Medulla oblongata (tissue), 1 donor: Measurements from ENCODE around the gene FGFR4.

Experiments
- DNase-seq: peaks from one replicate; pipeline ENCODE4 v3.0.0-alpha.2; 2015; ENCODE audit errors: extremely low spot score

FGFR4 gene

DNA sequence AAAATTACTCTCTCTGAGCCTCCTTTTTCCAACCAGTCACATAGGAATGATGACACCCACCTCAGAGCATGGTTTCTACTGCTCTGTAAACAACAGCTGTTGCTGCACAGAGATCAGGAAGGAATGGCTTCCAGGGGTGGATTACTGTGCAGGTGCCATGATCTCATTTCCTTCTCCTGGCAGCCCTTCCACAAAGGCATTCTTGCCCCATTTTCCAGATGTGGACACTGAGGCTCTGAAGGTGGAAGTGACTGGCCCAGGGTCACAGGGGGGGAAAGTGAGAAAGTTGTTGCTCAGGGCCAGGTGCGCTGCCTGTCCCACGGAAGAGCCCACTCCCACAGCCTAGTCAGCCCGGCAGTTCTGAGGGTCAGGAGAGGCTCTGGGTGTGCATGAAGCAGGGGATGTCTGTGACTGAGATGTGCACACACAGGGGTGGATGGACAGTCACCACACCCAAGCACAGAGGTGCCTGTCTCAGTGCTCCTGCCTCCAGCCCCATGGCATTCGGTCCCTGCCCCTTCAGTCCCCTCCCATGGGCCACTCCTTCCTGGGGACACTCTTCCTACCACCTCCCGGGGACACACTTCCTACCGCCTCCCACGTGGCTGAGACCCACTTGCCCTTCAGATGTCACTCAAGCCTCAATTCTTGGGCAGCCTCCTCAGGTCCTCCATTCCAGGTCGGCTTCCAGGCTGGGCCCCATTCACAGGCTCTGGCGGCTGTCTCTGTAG is 17.0 kb downstream of the FGFR4 start:
- no peak for DNase-seq

DNA sequence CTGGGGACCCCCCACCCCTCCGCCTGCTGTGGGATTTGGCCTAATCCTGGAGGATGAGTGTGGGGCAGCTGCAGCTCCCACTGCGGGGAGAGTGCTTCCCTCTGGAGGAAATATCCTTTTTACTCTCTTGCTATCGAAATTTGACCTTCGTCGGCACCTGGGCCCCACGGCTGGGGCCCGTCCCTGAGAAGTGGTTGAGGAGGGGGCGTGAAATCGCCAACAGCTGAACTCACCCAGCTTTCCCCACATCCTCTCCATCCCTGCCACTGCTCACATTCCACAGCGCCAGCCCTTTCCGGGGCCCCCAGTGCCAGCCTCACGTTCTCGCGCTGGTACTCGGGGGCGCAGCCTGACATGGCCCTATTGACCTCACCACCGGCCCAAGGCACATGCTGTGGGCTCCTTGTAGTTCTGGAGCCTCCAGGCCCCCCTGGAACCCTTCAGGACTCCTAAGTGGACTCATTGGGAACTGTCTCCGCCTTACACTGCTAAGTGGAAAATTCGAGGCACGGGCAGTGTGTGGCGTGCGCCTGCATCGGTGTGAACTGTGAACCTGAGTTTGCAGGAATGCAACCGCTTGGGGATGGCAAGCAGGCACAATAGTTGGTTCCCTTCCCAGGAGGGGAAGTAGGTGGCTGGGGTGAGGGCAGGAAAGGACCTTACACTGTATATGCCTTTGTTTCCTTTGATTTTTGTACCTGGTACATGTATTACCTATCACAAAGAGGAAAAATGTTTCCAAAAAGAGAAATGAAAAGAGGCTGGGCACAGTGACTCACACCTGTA is 19.2 kb downstream of the FGFR4 start:
- no peak for DNase-seq

- DNase-seq, result no peak
These were observed 20.4 kb downstream of the FGFR4 start for GRCh38 chr5:177107159-177107558.

GRCh38 chr5:177109810-177110209 is 23.1 kb downstream of the FGFR4 start:
- DNase-seq, result no peak

DNA sequence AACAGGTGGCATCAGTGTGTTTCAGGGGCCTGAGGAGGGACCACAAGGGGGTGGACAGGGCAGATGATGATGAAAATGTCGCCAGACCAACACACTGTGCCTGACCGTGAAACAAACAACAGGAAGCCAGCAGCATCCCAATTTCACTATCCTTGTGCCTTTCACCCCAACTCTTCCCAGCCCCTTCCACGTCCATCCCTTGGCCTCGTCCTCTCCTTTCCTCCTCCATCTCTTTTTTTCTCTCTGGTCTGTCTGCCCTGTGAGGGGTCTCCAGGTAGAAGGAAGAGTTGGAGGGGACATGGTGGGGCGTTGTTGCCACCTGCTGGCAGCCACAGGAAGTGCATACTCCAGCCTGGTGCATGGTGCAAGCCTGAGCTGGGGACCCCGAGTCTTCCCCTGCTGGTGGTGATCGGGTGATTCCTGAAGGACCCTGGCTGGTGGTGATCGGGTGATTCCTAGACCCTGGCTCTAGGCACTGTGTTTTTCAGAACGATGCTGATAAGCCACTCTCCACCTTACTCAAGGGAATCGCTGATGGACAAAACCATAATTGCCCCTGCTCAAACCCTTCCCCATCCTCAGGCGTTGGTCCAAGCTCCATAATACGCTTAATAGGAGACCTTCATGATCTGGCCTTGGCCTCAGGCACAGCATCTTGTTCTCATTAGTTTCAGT is 25.1 kb downstream of the FGFR4 start:
- DNase-seq, result peak; percentile 41

GRCh38 chr5:177112589-177113220 is 26.0 kb downstream of the FGFR4 start:
- no peak for DNase-seq

DNA sequence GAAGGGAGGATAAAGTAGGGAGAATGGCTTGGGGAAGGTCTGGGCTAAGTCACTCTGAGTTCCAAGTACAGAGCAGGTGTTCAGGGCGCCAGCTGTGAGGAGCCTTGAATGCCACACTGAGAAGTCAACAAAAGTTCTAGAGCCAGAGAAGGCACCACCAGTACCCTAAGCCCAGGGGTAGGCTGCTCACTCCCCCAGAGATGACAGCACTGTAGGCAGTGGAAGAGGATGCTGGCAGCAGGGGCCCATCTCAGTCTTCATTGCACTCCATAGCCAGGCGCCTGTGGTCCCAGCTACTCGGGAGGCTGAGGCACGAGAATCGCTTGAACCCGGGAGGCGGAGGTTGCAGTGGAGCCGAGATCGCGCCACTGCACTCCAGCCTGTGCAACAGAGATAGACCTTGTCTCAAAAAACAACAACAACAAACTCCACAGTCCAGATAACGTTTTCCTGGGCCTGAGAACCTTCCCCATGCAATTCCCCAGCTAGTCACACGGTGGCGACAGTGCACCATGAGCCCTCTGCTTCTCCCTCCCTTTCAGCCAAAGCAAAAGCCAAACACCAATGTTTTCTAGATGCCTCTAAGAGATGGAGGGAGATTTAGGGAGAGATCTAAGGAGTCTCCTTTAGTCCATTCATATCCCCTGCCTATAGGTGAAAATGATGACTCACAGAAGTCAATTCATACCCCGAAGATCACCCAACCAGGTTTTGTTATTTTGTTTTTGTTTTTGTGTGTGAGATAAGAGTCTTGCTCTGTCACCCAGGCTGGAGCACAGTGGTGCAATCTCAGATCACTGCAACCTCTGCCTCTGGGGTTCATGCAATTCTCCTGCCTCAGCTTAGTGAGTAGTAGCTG is 27.1 kb downstream of the FGFR4 start:
- peak; percentile 90 for DNase-seq

DNA sequence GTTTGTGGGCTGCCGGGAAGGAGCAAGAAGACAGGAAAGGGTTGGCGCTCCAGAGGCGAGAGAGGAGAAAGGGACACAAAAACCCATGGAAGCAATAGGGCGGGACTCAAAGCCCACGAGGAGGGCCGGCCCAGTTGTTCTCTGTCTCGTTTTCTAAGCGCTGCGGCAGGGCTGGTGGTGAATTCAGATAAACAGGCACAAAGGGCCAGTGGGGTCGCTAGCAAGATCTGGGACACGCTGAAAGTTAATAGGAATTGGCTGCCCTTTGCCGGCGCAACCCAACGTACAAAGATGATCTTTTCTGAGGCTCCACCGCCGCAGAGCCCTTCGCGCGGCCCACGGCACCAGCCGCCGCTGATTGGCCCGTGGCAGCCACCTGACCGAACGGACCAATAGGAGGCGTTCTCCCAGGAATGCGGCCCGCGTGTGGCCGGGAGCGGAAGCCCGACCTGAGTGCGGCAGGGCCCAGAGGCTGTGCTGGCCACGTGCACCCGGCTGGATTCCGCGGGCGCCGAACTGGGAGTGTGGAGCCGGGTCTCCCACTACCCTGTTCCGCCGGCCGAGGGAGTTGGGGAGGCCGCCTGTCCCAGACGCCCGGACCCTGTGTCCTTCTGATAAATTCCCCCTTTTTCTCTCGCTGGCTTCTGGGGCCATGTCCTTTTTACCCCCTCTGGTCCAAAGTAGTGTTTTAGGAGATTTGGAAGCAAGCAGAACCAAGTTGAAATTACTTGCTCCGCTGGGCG is 30.1 kb downstream of the FGFR4 start:
- DNase-seq, result peak; percentile 91

DNA sequence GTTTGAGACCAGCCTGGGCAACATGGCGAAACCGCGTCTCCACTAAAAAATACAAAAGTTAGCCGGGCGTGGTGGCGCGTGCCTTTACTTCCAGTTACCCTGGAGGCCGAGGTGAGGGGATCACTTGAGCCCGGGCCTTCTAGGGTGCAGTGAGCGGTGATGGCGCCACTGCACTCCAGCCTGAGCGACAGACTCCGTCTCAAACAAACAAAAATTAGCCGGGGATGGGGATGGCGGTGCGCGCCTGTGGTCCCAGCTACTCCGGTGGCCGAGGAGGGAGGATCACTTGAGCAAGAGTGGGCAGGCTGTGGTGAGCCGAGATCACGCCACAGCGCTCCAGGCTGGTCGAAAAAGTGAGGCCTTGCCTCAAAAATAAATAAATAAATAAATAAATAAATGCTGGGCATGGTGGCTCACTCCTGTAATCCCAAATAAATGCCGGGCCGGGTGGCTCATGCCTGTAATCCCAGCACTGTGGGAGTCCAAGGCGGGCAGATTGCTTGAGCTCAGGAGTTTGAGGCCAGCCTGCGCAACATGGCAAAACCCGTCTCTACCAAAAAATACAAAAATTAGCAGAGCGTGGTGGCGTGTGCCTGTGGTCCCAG is 30.8 kb downstream of the FGFR4 start:
- no peak for DNase-seq

GRCh38 chr5:177122566-177122965 is 35.9 kb downstream of the FGFR4 start:
- no peak for DNase-seq

GRCh38 chr5:177123789-177124485 is 37.2 kb downstream of the FGFR4 start:
- no peak for DNase-seq

DNA sequence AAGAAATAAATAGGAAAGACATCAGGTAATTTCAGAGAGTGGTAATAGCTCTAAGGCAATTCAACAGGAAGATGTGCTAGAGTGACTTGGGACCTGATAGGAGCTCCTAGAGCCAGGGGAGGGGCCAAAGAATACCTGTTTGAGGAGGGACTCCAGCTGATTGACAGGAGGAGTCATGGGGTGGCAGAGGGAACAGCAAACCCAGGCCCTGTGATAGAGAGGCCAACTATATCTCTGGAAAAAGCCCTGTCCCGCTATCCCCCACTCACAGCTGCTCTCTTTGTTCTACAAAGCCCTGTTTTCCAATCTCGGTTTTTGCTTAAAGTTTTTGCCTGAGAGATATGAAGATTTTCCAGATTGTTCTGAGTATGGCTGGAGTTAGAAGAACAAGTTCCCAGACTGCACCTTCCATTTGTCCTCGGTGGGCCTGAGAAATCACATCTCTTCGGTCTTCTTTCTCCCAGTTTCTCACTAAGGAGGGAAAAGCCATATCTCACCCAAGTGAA is 37.8 kb downstream of the FGFR4 start:
- no peak for DNase-seq

DNA sequence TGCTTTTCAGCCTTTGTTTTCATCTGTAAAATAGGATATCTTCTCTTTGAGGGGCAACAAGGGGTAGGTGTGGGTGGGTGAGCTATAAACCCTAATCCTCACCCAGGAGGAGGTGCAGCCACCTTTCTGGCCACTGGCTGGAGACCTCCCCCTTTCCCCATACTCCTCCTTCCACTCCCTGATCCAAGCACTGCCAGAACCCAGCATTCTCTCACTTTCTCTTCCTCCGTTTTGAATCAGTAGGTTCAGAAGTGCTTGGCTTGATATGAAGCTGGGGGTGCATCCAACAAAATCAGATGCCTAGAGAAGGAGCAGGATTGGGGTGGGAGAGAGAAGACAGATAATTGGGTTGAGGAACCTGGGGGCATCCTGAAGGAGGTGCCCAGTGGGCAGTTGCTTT is 40.1 kb downstream of the FGFR4 start:
- DNase-seq, result no peak

- no peak for DNase-seq
These were observed 41.9 kb downstream of the FGFR4 start for GRCh38 chr5:177128551-177128981.

GRCh38 chr5:177130211-177131018 is 43.7 kb downstream of the FGFR4 start:
- DNase-seq, result no peak

DNA sequence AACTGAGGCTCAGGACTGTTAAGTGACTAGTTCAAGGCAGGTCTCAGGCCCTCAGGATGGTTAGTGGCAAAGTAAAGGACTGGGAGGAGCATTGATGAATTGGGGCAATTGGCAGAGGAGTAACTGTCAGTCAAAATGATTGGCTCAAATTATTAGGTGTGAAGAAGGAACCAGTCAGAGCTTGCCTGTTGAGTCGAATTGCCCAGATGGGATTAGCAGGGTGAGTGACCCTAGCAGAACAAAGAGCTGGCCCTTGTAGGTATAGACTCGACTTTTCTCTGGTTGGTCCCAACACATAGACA is 44.3 kb downstream of the FGFR4 start:
- DNase-seq, result no peak

DNA sequence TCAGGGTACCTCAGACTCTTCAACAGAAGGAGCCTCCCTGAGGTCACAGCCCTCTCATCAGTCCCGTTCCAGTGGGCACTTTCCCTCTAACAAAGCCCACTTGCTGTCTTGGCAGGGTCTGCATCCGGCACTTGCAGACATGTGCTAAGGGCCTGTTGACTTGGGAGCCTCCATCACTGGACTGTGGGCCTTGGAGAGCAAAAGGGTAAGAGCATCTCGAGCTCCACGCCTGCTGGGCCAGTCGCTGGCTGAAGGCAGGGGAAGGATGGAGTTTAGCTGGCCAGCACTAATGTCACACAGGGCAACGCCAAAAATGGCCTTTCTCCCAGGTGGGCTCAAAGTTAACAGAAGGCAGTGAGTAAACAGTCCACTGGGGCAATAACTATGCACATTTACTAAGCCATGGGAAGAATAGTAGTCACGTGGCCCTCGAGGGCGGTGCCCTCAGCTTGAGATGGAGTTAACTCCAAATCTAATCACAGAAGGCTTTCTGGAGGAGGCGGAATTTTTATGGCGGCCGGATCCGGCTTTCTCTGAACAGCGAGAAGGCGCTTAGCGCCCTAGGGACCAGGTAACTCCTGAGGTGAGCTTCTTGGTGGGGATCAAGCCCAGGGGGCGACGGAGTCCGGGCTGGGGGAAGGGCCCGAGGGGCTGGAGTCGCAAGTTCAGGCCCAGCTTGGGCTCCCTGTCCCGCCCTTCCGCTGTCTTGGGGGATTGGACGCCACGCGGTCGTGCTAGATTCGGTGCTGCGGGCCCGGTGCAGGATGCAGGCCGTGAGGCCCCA is 44.8 kb downstream of the FGFR4 start:
- no peak for DNase-seq
